Breast epithelium (tissue), 4 donors: ENCODE data around the gene INPP5E. TPM values are rescaled to one million over a fixed set of nuclear protein-coding genes. Genes with fewer than 3 reads are reported as not detected.

Experiments used
- DNase-seq, 2 donors: peaks; one replicate each; pipeline ENCODE4 v3.0.0-alpha.2; 2019; ENCODE audit warnings: low spot score in 2 of 2
- H3K27ac ChIP-seq, 2 donors: fragments of 200-600 bp; sonication (generic) in 1 of 2; one replicate each; pipeline ENCODE4 v1.5.1; 2016 to 2019; ENCODE audit warnings: mild to moderate bottlenecking in 1 of 2
- H3K27me3 ChIP-seq, 2 donors: fragments of 200-600 bp; sonication (generic) in 1 of 2; one replicate each; pipeline versions ENCODE4 v1.5.1 to v1.6.0; 2017 to 2019; ENCODE audit warnings: control low read depth in 1 of 2, mild to moderate bottlenecking in 1 of 2
- H3K36me3 ChIP-seq: fragments of 200-600 bp; one replicate; pipeline ENCODE4 v1.5.1; 2019
- H3K4me1 ChIP-seq, 2 donors: fragments of 200-600 bp; sonication (generic); one replicate each; pipeline ENCODE4 v1.5.1; 2016 to 2019; ENCODE audit warnings: control low read depth in 1 of 2
- H3K4me3 ChIP-seq, 3 donors: fragments of 200-600 bp; sonication (generic); 1 replicate in 2 of 3; 2 replicates in 1 of 3; pipeline ENCODE4 v1.5.1; 2016 to 2019; ENCODE audit warnings: mild to moderate bottlenecking in 3 of 3, moderate library complexity in 2 of 3
- H3K9me3 ChIP-seq, 2 donors: fragments of 200-600 bp; sonication (generic) in 1 of 2; one replicate each; pipeline ENCODE4 v1.5.1; 2016 to 2019; ENCODE audit warnings: control low read depth in 1 of 2
- CTCF ChIP-seq, 3 donors: fragments of 450-650 bp; IDR thresholded peaks; one replicate each; pipeline ENCODE4 v1.5.1; 2016 to 2017; ENCODE audit warnings: antibody characterized with exemption in 3 of 3, mild to moderate bottlenecking in 3 of 3, moderate library complexity in 3 of 3
- POLR2A ChIP-seq: fragments of 450-650 bp; IDR thresholded peaks from one replicate; pipeline ENCODE4 v1.6.1; 2016; ENCODE audit warnings: antibody characterized with exemption, mild to moderate bottlenecking, moderate library complexity
- POLR2AphosphoS5 ChIP-seq, 3 donors: sonication (generic); formaldehyde crosslinking; IDR thresholded peaks; one replicate each; pipeline ENCODE4 v1.6.1; 2017; ENCODE audit warnings: antibody characterized with exemption in 3 of 3
- intact Hi-C: fragments of 100-400 bp; cut with DNase I; formaldehyde crosslinking; loops from one replicate; pipeline ENCODE4 v1.15.1; 2023; ENCODE audit warnings: low total_unique reads
- total RNA-seq, 3 donors: library from RNA; depleted of rRNA; stranded (reverse); fragments of >200 nt; gene quantifications; one replicate each; pipeline ENCODE4 v1.1.0, GENCODE V29; 2016

The INPP5E gene
- total RNA-seq, 3 donors from 2014 or later = 6.2 to 8.5 (median 8.2) TPM

DNA sequence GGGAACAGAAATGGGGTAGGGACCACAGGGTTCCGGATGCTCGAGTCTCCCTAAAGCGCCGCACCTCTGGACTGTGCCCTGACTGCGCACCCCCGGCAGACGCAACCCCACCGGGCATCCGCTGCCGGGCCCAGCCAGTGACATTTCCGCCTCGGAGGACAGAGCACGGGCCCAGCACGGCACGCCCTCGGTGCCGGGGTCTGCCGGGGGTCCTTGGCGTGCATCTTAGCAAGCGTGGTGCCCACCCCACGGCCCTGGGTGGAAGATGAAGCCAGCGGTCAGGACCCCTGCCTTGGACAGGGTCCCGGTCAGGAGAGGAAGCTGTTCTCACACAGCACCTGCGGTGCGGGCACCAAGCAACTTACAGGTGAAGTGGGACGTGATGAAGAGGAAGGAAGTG lies 7.1 kb downstream of the INPP5E start:
- intact Hi-C loops = no loop called here
- H3K36me3 ChIP-seq = no peaks in the 10 kb centered on the region

DNA sequence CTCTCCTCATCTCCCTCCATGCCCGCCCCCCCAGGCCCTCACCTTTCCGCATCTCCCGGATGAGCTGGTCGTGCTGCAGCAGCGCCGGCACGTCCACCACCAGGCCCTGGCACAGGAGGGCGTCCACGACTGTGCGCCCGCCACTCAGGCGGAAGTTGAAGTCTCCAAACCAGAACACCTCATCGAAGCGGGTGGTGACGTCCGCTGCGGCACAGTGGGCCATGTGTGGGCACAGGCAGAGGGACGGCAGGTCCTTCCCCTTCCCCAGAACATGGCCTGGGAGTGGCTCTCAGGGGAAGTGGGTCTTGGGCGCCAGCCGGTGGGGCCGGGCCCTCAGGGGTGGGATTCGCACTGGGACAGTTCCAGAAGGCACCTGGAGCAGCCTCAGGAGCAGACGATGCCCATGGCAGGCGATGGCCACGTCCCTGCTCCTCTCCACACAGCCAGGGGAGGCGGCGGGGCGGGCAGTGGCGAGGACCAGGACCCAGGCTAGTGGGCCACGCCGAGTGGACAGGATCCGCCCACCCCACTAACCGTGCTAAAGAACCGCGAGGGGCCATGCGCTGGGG lies 7.8 kb downstream of the INPP5E start:
- no peaks in the 10 kb centered on the region for H3K36me3 ChIP-seq
- no peak for DNase-seq
- no peaks in the 10 kb centered on the region for H3K27me3 ChIP-seq
- H3K27ac ChIP-seq = no peak overlapping the region
- TF ChIP-seq POLR2AphosphoS5 (IDR thresholded peaks at IDR 0.05) (no peak), POLR2A (no peak), CTCF (IDR thresholded peaks at IDR 0.05) (no peak)
- H3K9me3 ChIP-seq = no peaks in the 10 kb centered on the region
- H3K4me3 ChIP-seq = no peak overlapping the region
- peaks cover 0 to 5% of the 10 kb centered on the region in 2 donors for H3K4me1 ChIP-seq
- intact Hi-C loops = no loop called here

More for the DNA sequence above, 7.1 kb downstream of the INPP5E start:
- Histone ChIP-seq H3K27ac (no peak overlapping the region), H3K4me1 (peaks cover 0 to 11% of the 10 kb centered on the region in 2 donors), H3K9me3 (no peaks in the 10 kb centered on the region), H3K4me3 (no peak overlapping the region), H3K27me3 (no peaks in the 10 kb centered on the region)
- DNase-seq = no peak
- TF ChIP-seq POLR2A (no peak), CTCF (IDR thresholded peaks at IDR 0.05) (no peak), POLR2AphosphoS5 (IDR thresholded peaks at IDR 0.05) (no peak)

DNA sequence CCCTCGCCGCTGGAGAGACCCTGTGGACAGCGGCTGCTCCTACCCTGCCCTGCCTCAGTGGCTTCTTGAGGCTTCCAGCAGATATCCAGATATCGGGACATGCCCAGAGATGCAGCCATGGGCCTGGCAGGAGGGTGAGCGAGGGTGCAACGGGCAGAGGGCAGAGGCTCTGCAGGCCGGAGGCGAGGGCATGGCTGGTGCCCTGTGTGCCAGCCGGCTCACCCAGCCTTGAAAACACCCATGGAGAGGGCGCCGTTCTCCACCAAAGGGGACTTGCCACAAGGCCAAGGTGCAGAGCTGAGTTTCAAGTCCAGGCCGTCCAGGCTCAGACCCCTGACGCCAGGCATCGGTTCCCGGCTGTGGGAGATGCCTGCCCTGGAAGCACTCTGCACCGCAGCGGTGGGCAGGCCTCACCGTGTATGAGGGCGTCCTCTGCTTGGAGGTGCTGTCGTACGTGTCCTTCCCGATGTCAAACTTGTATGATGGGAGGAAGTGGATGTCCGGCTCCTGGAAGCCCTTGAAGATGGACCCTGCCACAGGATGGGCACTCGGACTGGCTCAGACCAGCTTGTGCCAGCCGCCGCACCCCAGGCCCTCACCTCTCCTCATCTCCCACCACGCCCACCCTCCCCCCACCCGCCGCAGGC lies 8.9 kb downstream of the INPP5E start:
- TF ChIP-seq CTCF (IDR thresholded peaks at IDR 0.05) (no peak), POLR2AphosphoS5 (IDR thresholded peaks at IDR 0.05) (no peak)
- intact Hi-C loops = no loop called here
- H3K36me3 ChIP-seq = no peaks in the 10 kb centered on the region

DNA sequence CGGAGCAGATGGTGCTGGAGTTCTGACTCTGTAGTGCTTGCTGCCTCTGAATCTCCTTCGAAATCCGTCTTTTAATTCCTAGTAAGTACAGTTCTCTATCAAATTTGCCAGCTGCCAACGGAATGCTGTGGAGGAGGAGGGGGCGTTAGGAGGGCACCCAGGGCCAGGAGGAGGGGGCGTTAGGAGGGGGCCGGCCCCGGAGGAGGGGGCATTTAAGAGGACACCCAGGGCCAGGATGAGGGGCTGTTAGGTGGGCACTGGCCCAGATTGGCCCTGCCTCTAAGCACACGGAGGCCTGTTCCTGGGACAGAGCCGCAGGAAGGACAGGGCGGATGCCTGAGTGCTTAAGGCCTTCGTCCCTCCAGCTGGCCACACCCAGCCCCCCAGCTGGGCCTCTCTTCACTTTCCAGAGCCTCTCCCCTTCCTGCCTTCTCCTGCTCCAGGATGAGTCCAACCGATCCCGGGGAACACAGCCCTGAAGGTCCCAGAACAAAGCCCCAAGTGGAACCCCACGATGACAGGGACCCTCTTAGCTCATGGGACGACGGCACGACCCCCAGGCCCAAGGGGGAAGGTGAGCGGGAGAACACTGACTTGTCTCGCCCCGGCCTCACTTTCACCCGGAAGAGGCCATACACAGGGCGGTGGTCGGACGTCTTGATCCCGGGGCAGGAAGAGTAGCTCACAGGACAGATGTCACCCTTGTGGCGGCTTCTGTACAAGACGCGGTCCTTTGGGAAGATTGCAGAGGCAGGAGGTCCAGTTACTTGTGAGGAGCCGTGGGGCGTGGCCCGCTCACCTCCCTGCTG lies 9.8 kb downstream of the INPP5E start:
- Histone ChIP-seq H3K4me3 (no peak overlapping the region), H3K27ac (no peak overlapping the region), H3K36me3 (no peaks in the 10 kb centered on the region), H3K9me3 (no peaks in the 10 kb centered on the region), H3K4me1 (no peaks in the 10 kb centered on the region), H3K27me3 (no peaks in the 10 kb centered on the region)
- DNase-seq = no peak
- intact Hi-C loops = no loop called here
- TF ChIP-seq POLR2AphosphoS5 (IDR thresholded peaks at IDR 0.05) = no peak
- no peak for TF ChIP-seq POLR2A
- TF ChIP-seq CTCF (IDR thresholded peaks at IDR 0.05) = no peak

More for the DNA sequence above, 8.9 kb downstream of the INPP5E start:
- no peak overlapping the region for H3K27ac ChIP-seq
- no peak overlapping the region for H3K4me3 ChIP-seq
- DNase-seq = no peak
- H3K9me3 ChIP-seq = no peaks in the 10 kb centered on the region
- H3K4me1 ChIP-seq = no peaks in the 10 kb centered on the region
- H3K27me3 ChIP-seq = no peaks in the 10 kb centered on the region
